Cortex of kidney (tissue), 1 donor: ENCODE results near the gene ALKBH3.

Experiments used
- DNase-seq: peaks from one replicate; lab custom pipeline; 2025; lab: John Stamatoyannopoulos, UW

ALKBH3 gene

DNA sequence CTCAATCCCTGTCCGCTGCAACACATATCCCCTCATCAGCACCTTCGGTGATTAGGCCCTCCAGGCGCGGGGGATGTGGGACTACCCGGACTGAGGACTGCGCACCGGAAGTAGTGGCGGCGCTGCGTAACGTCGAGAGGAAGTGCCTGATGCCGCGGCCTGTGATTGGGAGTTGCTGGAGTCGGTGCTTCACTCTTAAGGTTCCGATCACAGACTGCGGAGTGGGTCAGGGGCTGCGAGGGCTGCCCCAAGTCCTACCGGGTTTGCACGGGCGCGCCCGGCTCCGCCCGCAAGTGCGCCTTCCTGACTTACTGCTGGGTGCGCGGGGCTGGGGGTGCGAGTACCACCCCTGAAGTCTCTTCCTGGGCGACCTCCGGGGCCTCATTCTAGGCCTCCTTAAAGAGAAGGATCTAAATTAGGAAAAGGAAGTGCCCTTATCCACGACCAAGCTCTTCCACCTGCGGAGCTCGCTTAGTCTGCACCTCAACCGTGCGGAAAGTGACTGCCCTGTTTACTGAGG is at the start of gene ALKBH3:
Gene ALKBH3, plus strand, starts transcription at position 192 of the 520 bp plus-strand sequence. CDS start 1,822 bp downstream, outside the sequence.
- DNase-seq, result peak; percentile 20

DNA sequence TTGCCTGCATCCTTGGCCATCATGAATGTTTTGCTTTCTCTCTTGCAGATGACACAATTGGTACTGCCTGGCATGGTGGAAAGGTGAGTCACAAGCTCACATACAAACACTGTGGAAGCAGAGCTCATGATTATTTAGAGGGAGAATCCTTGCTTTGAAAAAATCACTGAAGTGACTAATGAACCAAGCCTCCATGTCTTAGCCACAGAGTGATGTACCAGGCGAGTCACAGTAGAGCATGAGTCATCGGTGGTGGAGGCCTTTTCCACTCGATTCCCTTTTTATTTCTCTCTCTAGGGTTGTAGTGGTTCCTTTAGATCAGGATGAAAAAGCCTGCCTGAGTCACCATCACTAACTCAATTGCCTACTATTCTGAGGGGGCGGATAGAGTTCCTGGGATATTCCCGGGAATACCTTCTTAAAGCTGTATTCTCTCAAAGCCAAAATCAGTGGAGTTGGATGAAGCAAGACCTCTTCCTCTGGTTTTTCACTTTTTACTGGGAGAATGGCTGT is 49.6 kb upstream of the ALKBH3 start:
- no peak for DNase-seq

DNA sequence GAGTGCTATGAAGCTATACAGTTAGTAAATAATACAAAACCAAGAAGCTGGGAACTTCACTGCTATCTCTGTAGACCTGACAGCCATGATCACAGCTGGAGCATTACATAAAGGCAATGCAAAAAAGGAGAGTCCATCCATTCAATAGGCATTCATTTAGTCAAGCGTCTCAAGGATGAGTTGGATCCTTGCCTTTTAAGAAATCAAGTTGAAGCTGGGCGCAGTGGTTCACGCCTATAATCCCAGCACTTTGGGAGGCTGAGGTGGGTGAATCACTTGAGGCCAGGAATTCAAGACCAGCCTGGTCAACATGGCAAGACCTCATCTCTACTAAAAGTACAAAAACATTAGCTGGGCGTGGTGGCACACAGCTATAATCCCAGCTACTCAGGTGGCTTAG is 48.1 kb upstream of the ALKBH3 start:
- DNase-seq, result no peak

DNA sequence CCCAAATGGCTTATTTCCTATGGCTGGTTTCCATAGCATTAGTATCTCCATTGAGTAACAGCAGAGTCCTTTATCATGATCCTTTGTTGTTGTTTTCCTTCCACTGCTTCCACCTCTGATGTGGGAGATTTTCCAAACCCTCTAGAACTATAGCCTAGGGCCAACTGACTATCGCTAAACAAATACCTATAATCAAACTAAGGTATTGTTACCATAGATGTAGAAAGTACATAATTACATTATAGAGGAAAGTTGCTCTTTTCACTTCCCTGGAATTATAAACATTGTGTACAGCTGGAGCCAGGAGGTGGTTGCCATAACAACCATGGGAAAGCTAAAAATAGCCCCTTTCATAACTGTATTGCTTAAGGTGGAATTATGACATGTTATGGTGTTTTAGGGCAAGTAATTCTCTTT is 47.0 kb upstream of the ALKBH3 start:
- DNase-seq, result no peak

DNA sequence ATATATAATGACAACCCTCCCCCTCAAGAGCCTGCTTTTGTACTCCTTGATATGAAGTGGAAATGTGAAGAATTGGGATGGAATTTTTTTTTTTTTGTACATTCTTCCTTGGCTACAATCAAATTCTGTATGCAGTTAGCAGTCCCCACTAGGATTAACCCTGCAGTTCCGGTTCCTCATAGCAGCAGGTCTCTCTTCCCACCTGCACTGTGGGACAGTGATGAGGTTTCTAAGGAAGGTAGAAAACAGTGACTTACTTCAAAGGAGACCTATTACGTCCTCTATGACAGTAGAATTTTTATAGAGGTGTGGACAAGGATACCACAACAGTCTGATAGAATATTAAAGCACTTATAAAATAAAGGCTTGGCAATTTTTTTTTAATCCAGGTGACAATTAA is 46.3 kb upstream of the ALKBH3 start:
- DNase-seq, result no peak

DNA sequence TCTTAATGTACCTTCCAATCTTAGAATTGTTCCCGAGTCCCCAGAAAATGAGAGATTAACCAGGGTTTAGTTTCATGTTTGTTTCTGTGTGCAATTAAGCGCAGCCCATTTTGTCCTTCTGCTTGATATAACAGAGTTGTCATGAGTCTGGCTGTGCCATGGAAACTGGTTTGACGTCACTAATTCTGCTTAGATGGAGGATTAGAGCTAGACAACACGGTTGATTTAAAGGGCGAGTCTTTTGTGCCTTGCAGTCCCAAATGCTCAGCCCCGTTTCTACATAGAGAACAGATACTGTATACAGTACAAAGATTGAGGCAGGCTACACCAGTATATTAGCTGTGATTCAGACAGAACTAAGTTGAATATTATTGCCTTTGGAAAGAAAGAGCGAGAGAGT is 45.5 kb upstream of the ALKBH3 start:
- no peak for DNase-seq

DNA sequence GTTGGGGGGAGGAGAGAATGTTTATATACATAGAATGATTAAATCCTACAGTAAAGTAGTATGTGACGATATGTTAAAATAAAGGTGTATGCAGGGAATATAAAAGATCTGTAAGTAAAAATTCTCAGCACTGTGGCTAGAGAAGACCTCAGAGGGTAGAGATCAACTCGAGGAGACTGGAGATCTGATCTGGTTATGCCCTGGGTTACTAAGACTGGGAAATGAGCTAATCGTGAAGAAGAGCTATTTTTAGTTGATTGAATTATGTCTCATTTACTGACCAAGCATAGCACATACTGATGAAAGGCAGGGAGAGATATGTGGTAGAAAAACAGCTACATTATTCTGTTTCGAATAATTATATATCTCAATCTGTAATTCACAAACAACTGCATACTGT is 42.8 kb upstream of the ALKBH3 start:
- DNase-seq, result no peak

DNA sequence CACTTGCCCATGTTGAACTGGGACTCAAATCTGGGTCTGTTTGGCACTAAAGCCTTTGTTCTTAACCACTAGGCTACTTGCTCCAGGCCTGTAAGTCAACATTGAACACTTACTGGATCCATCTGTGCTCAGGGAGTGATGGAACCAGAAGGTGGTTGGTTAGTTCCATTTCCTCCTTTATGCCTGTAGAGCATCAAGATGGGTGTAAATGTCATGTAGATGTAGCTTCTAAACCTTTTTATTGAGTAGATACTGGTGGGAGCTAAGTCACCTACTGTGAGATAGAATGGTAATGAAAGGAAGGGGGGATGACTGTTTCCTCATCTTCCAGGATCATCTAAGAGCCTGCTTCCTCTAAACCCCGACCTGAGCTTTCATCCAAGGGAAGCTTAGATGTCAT is 38.6 kb upstream of the ALKBH3 start:
- DNase-seq, result no peak

DNA sequence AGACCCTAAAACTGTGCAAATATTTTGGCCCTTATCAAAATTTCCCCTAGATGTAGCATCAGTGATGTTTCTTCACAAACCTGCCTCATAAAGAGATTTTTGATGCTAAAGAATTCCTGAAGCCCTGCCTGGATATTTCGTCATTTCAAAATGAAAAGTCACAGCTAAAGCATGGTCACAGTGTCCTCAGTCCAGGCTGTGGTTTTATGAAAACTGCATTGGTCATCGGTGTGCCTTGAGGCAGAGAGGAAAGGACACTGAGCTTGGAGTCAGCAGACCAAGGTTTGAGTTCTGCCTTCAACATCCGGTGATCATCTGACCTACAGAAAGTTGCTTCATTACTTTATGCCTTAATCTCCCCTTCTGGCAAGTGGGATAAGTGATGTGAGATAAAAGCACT is 34.8 kb upstream of the ALKBH3 start:
- DNase-seq, result no peak

DNA sequence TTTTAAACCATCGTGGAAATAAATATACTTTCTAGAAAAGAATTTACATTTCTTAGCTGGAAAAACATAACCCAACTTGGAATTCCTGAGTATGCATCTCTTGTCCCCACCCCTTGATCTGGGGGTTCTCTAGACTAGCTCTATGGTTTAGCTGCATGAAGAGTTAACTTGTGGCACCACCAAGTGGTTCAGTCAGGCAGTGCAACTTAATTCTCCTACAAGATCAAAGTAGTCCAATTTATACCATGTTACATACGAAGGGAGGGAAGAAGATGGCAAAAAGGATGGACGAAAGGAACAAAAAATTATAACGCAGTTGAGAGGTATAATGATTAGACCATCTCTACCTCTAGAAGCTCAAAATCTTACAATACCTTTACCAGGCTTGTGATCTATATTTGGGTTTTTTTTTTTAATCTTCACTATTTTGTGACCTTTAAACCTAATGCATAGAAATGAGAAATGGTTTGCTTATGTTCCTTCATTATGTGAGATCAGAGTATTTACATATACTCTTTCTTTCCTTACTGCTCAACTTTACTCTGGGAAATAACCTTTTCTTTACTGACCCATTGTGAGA is 28.5 kb upstream of the ALKBH3 start:
- no peak for DNase-seq

DNA sequence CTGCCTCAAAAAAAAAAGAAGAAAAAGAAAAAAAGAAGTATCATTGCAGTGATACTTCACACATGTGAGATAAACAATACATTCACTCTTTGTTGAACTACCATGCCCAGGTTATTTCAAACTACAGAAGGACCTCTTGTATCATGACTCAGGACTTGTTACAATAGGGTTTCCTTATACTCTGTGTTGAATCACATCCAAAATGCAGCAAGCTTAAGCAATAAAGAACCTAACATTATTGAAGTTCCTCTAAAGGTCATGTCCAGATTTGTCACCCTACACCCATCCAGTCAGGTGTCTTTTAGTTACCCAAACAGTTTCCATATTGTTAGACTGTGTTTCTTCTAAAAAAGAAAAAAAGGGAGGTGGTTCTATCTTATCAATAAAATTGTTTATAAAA is 26.9 kb upstream of the ALKBH3 start:
- DNase-seq, result no peak

DNA sequence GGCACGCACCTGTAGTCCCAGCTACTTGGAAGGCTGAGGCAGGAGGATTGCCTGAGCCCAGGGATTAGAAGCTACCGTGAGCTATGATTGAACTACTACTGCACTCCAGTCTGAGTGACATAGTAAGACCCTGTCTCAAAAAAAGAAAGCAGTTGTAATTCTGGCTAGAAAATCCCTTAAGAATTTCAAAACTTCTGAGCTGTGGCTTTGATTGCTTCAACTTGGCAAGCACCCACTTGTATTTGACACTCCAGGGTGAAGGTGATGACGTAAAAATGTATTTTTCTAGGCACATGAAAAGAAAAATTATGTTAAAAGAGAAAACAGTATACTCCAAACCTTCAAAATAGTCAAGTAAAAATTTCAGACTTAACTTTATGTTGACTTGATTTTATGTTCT is 23.6 kb upstream of the ALKBH3 start:
- DNase-seq, result no peak

DNA sequence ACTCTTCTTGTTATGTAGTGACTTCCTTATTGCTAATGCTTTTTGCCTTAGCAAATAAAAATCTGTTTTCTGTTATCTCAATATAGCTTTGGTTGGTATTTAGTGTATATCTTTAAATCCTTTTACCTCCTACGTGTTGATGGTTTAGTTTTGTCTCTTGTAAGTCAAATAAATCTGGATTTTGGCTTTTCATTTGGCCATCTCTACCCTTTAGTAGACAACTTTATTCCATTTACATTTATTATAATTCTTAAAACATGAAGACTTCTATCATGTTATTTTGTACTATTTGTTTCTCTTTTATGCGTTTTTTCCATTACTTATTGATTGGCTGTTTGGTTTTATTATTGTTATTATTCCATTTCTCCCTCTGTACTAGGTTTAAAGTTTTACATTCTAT is 19.5 kb upstream of the ALKBH3 start:
- DNase-seq, result no peak

DNA sequence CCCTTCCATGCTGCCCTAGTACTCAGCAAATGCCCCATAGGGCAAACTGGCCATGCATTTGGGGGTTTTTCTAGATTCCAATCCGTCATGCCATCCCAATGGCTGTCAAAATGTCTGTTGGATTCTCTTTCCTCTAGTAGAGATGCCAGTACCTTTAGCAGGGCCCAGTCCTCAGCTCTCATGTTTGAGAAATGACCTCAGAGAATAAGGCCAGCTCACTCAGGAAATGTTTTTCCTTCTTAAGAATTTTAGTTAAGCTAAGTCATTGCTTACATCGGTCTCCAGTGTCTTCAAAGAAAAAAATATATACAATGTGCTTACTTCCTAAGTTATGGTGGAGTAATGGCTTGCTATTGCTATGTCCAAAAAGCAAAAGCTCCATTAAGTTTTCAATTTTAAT is 14.1 kb upstream of the ALKBH3 start:
- DNase-seq, result no peak

DNA sequence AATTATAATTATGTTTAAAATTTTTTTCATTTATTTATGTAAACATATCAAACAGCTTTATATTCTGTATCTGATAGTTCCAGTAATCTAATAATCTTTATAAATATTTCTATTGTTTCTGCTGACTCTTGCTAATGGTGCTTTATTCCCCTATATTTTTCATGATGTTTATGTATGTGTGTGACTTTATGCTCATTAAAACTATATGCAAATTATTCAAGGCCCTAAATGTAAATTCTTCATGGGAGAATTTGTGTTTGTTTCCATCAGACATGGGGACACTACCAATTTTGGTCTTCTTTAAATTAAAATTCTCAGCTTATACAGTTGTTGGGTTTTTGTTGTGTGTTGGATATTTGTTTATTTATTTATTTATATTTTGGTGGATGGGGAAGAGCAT is 13.7 kb upstream of the ALKBH3 start:
- DNase-seq, result no peak

DNA sequence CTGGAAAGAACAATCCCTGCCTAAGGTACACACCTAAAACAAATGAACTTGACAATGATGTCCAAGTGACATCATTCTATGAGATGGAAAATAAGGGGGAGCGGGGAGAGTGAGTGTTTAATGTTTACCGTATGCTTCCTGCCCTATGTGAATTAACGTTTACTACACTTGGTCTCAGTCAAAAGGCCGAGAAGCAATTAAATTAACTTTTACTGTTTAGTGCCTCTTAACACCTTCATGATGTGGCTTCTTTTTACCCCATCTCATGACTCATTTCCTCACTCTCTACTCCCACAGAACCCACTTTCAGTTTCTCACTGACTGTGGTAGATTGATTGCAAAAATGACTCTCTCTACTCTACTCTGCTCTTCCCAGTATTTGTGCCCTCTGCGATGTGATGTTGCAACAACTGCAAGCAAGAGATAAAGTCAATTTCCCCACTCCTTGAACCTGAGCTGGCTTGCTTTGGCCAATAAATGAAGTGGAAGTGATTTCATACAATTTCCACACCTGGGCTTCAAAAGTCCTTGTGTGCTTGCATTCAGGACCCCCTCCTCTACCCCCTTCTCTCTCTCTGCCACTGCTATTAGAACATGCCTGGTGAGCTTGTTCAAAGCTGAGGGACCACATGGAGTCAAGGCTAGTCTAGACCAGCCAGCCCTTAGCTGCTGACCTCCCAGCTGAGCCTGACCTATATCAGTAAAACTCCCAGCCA is 11.6 kb upstream of the ALKBH3 start:
- DNase-seq, result no peak

DNA sequence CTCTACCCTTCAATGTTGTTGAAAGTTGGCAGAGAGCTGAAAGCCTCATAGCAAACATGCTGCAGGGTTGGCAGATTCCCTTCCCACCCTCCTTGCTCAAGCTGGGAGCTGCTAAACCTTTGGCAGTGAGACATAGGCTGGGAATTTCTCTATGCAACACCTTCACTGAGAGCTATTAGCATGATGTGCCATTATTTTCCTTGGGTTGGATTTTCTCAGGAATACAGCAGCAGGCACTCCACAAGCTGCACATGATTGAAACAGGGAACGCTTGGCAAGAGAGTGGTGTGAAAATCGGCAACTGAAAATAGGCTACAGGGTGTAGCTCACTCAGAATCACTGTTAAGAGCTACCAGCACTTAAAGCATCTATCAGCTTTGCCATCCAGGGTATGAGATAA is 9.6 kb upstream of the ALKBH3 start:
- no peak for DNase-seq

DNA sequence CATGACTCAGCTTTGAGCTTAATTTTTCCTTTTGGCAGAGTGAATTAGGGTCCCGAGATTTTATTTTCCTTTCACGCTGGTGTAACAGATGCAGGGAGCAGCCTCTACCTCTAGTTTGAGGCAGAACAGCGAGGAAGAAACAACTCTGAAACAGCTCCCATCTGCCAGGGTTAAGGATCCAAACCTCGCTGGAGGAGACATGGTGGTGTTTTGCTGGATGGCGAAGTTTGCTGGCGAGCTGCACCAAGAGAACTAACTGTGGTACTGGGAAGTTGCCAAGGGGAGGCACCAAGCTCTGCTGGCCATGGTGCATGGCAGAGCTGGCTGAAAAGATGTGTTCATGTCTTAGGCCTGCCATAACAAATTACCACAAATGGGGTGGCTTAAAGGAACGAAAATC is 7.6 kb upstream of the ALKBH3 start:
- no peak for DNase-seq

DNA sequence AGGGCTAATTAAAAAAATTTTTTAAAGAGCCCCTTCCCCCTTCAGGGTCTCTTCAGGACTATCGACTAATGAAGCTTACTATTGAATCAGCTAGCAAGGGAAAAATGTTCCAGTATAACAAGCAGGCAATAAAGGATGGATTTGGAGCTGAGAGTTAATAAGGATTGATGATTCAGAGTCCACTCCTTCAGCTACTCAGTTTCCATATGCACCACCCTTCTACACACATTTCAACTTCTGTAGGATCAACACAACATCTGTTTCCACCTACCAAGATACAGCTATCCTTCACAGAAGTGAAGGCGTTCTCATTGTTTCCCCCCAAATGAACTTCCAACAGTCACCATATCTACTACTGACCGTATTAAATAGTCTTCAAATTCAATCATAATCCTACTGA is 6.6 kb upstream of the ALKBH3 start:
- no peak for DNase-seq

DNA sequence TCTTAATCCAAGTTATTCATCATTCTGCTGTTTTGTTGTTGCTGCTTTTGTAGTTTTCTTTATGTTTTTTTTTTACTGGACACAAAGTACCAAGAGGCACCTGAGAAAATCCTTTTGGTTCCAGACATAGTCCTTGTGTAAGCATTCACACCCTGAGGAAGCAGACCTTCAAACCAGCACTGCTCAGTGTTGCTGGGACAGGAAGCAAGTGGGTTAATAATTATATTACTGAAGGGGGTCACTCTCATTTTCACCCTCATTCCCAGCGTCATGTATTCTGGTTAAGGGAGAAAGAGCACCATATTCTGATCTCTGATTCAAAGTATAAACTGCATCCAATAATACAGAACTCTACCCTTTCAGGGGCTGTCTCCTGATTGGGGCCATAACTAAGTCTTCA is 5.9 kb upstream of the ALKBH3 start:
- no peak for DNase-seq

DNA sequence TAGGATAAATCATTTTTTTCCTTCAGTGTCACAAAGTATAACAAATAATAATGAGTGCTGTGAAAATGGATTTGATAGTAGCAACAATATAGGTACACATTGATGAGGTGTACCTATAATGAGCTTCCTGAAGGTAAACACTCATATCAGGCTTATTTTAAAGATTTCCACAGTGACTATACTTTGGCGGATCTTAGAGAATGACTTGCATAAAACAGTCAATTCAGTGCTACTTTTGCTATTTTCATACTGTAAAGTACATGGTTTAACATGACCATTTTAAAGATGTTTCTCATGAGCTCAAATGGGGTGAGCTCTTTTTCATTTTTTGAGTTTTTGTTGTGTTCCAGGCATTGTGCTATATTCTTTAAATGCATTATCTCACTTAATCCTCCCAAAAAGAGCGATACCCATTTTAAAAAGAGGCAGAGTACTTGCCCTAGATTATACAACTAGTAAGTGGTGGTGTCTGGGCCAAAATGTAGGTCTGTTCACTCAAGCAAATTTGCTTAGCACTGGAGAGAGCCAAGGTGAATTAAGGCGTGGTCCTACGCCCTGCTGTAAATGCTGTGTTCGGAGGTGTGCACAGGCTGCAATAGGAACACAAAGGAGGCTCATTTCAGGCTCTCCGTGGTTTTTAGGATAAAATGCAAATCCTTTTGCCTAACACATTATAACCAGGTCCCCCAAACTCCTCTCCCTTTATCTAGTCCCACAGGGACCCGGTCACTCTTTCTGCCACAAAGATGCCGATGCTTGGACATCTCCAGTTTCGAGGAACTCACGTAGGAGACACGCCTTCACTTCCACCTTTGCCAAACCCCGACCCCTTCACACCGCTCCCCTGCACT is 617 bp upstream of the ALKBH3 start:
- DNase-seq, result no peak

DNA sequence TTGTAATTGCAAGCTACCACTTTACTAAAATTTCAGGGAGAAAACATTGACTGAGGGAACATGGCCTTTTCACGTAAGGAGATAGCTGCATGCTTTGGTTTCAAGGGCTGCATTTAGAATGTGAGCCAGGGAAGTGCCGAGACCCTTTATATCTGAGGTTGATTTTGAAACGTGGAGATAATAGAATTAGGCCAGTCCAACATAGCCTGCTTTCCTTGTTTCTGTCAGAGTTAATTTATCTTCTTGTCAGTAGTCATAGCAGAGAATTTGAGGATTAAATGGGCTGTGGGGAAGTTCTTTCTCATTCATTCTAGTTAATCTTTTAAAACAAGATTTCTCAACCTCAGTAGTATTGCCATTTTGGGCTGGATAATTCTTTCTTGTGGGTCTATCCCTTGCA is 12.2 kb downstream of the ALKBH3 start:
- no peak for DNase-seq

DNA sequence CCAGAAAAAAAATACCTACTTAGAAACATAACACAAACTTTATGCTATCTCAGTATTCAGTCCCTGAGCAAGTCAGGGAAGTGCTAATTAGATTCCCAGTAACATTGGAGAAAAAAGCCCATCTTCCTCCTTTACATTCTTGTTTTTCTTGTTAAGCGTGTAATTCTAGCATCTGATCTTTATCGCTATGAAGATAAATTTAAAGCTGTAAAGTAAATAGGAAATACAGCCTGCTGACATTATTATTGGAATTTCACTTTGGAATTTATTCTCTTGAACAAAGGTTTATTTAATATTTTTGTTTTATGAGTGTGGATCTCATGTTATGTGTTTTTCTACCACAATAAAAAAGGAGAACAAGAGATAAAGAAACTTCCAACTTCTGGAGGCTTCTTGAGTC is 13.9 kb downstream of the ALKBH3 start:
- no peak for DNase-seq
